HG02973 (cell line): ENCODE data around the gene ECHDC3.

Experiments
- ATAC-seq: cut with Tn5 transposase; IDR thresholded peaks from one replicate; pipeline ENCODE4 v1.9.1; 2021; ENCODE audit warnings: moderate library complexity; ENCODE audit not compliant: unreplicated experiment

ECHDC3 gene

DNA sequence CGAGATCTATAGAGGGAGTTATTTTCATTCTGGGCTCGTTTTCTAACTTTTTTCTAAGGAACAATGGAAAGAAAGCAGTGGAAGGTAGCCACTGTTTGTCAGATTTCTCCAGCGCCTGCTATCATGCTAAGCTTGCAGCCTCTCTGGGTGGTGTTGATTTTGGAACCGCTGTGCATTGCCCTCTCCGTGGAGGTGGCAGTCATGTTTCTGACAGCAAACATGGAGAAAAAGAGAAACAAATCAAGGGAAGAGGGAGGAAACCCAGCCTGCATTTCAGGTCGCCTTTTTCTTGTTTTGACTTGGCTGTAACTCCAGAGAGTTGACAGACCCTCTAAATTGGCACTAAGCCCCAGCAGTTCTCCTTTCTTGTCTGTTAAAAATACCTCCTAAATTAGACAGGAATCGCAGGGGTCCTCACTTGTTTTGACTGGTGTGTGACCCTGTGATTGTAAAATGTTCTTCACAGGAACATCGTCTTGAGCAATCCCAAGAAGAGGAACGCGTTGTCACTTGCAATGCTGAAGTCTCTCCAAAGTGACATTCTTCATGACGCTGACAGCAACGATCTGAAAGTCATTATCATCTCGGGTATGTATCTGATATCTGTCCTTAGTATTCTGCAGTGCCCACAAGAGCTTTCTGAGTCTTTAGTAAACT lies 4.8 kb downstream of the ECHDC3 start:
- ATAC-seq: no peak

DNA sequence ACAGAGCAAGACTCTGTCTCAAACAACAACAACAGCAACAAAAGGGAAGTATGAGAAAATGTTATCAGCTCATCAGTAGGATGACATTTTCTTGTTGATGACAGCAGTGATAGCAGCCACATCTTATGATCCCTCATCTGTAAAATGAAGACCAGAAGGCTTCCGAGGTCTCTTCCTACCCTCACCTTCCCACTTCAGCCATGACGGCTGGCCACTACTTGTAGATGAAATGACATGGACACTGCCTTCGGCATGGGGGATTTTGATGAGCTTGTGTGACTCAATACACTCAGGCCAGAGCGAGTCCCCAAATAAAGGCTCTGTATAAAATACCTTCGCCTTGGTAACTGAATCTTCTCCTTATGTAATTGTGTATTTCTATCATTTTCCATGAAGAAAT lies 6.7 kb downstream of the ECHDC3 start:
- no peak for ATAC-seq

- ATAC-seq: no peak
Measured at GRCh38 chr10:11750420-11750819, 8.2 kb downstream of the ECHDC3 start.

DNA sequence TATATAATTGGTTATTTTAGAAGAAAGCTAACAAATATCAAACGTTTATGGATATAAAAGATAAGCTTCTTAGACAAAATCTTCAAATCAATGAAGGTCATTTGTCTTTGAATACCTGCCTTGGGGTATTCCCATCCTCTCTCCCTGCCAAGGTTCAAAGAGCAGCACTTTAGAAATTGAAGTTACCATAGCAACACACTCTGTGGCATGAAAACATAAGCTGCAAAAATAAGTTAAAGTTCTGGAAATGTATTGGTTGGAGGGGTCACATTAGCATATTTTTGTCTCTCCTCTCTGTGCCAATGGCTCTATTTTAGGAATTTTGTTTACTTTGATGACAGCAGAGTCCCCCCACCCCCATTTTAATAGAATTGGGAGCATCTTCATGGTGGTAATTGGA lies 12.0 kb downstream of the ECHDC3 start:
- ATAC-seq: no peak

GRCh38 chr10:11754620-11755019 lies 12.4 kb downstream of the ECHDC3 start:
- no peak for ATAC-seq

DNA sequence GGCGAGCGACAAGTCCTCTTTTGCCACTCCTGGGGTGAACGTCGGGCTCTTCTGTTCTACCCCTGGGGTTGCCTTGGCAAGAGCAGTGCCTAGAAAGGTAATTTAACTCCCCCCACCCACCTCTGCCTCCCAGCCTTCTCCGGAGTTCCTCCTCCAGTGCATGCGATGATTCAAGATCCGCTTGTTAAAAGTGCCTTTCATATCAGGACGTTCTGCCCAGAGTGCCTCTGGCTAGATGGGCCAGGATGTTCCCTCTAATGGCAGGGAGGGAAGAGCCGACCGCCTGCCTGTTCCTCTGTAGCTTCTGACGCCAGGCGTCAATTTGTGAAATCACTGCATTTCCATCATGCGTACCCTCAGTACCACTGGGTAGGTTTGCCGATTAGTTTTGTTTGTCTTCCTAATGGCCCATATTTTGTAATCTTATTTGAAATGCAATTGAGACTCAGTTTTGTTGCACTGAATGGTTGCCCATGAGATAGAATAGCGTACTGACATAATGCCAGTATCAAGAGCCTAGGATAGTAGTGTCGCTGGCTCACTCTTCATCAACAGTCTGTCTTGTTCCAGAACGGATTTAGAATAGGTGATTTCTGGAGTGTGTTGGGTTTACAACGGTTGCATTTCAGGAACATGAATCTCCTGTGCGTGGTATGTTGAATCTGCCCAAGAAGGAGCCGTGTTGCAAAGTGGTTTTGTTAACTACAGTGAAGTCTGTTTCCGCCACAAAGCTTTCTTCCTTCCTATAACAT lies 13.5 kb downstream of the ECHDC3 start:
- ATAC-seq: no peak

DNA sequence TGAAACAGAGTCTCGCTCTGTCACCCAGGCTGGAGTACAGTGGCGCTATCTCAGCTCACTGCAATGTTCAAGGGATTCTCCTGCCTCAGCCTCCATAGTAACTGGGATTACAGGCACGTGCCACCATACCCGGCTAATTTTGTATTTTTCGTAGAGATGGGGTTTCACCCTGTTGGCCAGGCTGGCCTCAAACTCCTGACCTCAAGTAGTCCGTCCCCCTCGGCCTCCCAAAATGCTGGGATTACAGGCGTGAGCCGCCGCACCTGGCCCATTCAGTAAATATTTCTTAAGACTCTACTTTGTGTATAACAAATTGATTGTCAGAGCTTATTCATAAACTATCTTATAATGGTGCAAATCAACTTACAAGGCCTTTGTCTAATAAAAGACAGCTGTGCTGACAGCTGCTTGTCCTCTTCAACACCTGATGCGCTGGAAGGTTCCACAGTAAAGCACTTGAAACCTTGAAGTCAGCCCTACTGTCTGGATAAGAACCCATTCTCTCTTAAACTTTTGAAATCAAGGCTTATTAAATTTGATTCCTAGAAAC lies 14.7 kb downstream of the ECHDC3 start:
- no peak for ATAC-seq

GRCh38 chr10:11757454-11757820 lies 15.3 kb downstream of the ECHDC3 start:
- ATAC-seq: no peak

DNA sequence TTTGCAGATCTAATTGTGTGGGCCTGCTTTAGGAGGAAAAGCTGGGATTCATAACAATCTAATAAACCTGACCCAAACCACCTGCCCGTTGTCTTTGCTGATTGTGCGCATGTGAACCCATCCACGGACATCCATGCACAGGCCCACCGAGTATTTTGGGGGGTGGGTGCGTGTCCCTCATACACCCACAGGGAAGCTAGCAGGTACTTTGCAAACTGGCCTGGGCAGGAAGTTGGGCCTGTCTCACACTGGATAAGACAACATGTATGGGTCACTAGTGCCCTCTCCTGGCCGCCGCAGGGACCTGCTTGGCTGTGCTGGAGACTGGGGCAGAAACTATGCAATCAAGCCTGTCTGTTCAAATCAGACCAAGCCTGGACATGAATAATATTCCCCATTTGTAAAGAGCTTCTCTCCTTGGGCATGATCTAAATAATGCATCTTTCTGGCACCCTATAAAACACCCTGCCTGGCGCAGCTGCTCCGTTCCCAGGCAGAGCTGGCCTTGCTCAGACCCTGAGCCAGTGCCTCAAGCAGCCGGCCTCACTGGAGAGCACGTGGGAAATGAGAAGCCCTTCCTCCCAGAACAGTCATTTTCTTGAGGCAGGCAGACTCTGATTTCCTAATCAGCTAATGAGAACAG lies 15.8 kb downstream of the ECHDC3 start:
- ATAC-seq: peak; percentile 91

- no peak for ATAC-seq
Measured at GRCh38 chr10:11758527-11759236, 16.5 kb downstream of the ECHDC3 start.

- no peak for ATAC-seq
Measured at GRCh38 chr10:11759347-11759746, 17.2 kb downstream of the ECHDC3 start.

DNA sequence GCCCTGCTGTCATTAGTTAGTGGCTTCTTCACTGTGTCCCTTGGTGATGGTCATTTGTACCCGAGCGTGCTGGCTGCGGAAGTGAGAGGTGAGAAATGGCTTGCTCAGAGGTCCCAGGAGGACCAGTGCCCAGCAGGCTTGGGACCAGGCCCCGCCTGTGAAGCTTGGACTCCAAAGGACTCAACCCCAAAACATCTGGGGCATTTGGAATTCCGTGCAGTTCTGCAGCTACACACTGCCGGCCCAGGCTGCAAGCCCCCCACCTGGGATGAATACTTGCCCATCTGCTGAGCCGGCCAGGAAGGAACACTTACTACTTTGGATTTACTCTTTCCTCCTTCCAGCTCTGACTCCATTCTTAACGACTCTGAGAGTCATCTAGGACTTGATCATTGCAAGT lies 18.0 kb downstream of the ECHDC3 start:
- ATAC-seq: no peak

DNA sequence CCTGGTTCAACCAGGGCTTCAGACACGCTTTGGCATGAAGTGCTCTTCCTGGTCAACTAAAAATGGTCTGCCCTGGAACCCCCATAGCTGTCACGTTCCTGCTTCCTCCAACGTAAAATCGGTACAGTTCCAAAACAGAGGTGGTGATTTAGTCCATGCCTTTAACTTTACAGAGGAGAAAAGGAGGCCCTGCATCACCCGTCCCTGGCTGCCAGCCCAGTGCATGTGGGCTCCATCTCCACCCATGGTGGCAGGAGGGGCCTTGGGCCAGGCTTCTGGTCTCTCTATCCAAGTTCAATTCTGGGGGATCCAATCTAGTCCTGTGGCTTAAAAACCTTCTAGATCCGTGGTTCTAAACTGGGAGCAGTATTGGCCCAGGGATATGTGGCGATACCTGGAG lies 18.7 kb downstream of the ECHDC3 start:
- no peak for ATAC-seq

- ATAC-seq: no peak
Measured at GRCh38 chr10:11761431-11761830, 19.2 kb downstream of the ECHDC3 start.

- ATAC-seq: no peak
Measured at GRCh38 chr10:11762706-11763500, 20.7 kb downstream of the ECHDC3 start.

GRCh38 chr10:11763501-11763861 lies 21.3 kb downstream of the ECHDC3 start:
- no peak for ATAC-seq

DNA sequence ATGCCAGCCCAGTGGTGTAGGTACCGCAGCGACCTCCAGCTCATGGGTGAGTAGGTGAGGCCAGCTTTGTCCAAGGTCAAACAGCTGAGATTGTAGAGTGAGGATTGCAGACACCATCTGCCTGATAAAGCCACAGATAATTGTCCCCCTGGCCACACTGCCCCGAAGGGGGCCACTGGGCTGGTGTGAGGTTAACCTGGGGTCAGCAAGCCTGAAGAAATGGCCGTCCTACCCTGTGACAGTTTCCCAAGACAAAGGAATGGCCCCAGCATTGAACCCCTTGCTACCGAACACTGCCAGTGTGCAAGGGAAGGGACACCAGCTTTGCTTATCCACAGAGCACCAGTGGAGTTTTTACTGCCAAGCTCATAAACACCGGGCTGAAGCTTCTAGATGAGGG lies 23.0 kb downstream of the ECHDC3 start:
- ATAC-seq: no peak

DNA sequence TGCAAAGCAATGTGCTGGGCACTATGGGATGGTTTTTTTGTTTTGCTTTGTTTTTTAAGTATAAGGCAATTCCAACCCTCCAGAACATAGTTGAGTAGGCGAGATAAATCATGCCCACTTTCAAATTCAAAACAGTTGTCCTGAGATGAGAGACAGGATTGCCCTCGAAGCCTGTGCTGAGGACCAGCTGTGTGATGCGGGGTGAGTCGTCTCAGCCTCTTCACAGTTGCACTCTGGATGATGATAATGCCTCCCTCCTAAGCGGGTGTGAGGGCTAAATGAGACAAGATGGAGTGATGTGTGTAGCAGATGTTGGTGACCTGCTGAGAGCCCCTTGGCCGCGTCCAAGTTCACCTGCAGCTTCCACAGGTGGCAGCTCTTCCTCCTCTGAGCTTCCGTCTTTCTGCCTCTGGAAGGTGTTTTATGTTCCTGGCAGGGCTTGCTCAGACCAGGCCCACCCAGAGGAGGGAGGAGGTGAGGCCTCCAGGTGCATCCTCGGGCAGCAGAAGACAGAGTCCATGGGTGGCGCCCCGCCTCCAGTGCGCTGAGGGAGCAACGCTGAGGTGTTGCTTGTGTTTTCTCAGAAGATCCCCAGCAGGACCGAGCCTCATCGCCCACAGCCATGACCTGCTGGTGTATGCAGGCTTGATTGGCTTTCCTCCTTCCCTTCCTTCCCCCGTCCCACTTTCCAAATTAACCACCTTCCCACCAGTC lies 30.6 kb downstream of the ECHDC3 start:
- no peak for ATAC-seq

DNA sequence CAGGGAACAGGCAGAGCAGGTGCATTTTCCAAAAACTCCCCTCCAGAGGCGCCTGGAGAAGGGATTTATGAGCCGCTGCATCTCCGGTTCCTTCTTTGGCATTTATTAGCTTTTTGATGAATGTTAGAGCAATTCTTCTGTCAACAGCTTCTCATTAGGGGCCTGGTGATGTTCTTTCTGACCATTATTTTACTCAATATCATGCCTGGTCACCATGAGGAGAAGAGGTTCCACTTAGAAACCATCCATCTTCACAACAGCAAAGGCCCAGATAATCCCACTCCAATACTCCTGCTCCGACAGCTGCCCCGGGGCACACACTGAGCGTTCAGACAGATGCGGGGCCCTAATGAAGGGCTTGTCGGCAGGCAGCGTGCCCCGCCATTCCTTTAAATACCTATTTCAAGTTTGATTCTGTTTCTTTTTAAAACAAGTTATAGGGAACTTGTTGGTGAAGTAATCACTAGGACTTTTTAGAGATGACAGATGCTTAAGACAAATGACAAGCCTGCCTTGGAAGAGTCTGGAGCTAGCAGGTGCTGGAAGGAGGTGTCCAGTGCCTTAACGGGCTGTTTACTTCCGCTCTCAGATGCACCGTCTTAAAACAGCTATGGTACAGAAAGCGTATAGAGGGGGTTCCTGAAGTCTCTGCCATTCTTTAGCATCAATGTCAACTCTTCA lies 31.7 kb downstream of the ECHDC3 start:
- no peak for ATAC-seq
